Stimulated activated CD4-positive, alpha-beta T cell treated with anti-CD3 and anti-CD28 coated beads, Interleukin-4, amount 100 ng/mL, for 1 hour (primary cell): ENCODE results near the gene LAMA2.

Experiments used
- DNase-seq: peaks from one replicate; pipeline ENCODE4 v3.0.0-alpha.2; 2020

LAMA2 gene

DNA sequence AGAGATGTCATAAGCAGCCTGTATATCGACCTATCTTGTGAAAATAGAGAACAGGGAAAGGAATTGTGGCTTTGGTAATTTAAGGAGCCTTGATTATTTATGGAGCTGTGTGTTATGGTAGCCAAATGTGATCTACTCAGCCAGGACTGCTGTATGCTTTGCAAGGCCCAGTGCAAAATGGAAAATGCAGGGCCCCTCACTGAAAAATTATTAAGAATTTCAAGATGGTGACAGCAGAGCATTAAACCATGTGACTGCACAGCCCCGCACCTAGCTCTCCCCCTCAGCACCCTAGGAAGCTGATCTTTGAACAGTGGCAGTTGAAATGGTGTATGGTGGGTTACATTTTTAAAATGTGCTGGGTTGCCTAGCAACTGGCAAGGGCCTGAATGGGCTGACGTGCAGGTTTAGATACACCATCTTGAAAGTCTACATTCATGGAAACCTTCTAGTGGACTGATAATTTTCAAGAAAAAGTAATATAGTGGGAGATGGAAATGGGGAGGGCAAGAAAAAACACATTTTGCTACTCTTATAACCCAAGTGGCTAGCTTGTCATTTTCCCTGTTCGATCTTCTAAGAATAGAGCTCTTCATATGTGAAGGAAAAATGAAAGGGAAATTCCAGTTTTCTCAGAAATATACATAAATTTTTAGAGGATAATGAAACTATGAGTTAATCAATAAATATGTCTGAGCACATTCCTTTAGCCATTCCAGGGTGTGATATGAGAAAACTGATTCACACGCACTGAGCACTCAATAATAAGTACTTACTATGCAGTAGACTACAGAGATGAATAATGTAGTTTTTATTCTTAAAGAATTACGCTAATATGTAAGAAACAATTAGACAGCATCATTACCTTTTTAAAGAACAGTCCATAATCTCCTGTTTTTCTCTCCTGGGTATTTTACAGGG lies 619.1 kb downstream of the LAMA2 start:
- no peak for DNase-seq

DNA sequence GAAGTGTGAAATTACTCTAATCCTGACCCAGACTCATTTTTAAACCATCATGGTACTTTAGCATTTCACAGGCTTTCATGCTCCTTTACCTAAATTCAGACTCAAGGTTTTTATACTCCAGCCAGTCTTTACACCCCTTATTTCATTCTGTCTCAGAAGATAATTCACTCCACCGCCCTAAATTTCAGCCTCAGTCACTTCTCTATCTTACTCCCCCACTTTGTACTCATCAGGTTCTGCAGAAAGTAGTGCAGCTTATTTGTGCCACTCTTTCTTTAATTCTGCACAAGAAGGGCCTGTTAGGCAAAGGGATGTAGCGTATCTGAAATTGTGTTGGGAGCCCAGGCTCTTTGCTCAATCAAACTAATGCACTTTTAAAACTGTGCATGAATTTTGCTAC lies 621.5 kb downstream of the LAMA2 start:
- DNase-seq = no peak

DNA sequence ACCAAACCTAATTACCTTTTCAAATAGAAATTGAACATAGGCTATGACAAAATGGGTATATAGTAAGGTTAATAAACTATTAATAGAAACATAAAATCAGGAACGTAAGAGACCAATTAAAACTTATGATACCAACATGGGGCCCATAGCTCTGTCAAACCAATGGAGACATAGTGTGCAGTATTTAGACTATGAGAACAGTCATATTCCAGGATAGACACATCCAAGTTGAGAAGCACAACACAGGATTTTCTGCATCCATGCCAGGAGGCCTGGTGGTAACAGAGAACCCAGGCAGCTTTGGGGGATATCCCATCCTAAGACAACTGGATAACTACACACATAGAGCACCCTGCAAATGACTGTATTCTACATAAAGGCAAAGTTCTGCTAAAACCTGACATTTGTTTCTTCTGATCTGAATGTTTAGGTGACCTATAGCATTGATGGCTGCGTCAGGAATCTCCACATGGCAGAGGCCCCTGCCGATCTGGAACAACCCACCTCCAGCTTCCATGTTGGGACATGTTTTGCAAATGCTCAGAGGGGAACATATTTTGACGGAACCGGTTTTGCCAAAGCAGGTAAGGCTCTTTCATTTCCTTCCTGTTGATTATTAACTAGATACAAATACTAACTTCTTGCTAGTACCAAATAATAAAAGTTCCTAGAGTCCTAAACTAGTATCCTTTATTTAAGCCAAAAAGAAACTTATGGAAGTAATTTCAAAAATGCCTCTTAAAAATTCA lies 624.3 kb downstream of the LAMA2 start:
- no peak for DNase-seq

GRCh38 chr6:129507846-129508245 lies 624.9 kb downstream of the LAMA2 start:
- DNase-seq = no peak

GRCh38 chr6:129508477-129509145 lies 625.7 kb downstream of the LAMA2 start:
- DNase-seq = no peak

DNA sequence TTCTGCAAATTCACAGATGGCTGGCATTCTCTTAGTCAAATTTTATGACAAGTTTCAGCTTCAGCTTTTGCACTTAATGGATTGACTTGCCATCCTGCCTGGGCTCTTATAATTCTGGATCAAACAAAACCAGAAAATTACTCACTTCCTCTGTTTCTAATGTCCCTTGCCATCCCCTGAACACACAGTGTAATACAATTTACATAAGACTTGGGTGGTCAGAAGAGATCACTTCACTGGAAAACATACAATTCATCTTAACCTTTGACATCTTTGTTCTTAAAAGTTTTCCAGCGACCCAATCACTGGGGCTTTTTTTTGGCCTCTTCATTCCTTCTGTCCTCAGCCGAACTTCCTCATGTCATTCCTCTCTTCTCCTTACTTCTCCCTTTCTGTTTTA lies 628.0 kb downstream of the LAMA2 start:
- no peak for DNase-seq

- no peak for DNase-seq
These were observed 630.5 kb downstream of the LAMA2 start for GRCh38 chr6:129513471-129513870.

GRCh38 chr6:129515004-129515403 lies 632.1 kb downstream of the LAMA2 start:
- no peak for DNase-seq

- DNase-seq = no peak
These were observed 633.1 kb downstream of the LAMA2 start for GRCh38 chr6:129516005-129516404.

- no peak for DNase-seq
These were observed 633.8 kb downstream of the LAMA2 start for GRCh38 chr6:129516787-129517186.

GRCh38 chr6:129517288-129517687 lies 634.4 kb downstream of the LAMA2 start:
- DNase-seq = no peak

- no peak for DNase-seq
These were observed 636.8 kb downstream of the LAMA2 start for GRCh38 chr6:129519750-129520149.

DNA sequence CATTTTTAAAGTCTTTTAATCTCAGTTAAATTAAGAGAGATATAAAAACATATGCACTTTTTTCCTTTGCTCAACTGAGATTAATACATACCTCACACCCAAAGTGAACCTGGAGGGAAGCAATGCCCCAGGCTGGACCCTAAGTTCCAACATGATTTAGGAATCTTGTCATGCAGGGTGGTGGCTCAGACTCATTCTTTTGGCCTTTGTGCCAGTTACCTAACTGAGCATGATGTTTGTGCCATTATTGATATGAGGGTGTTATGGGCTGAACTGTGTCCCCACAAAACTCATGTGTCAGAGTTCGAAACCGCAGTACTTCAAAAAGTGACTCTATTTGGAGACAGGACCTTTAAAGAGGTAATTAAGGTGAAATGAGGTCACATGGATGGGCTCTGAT lies 639.0 kb downstream of the LAMA2 start:
- DNase-seq = no peak

- no peak for DNase-seq
These were observed 640.9 kb downstream of the LAMA2 start for GRCh38 chr6:129523816-129524215.

GRCh38 chr6:129525055-129525454 lies 642.1 kb downstream of the LAMA2 start:
- no peak for DNase-seq

- DNase-seq = no peak
These were observed 652.0 kb downstream of the LAMA2 start for GRCh38 chr6:129534926-129535325.

DNA sequence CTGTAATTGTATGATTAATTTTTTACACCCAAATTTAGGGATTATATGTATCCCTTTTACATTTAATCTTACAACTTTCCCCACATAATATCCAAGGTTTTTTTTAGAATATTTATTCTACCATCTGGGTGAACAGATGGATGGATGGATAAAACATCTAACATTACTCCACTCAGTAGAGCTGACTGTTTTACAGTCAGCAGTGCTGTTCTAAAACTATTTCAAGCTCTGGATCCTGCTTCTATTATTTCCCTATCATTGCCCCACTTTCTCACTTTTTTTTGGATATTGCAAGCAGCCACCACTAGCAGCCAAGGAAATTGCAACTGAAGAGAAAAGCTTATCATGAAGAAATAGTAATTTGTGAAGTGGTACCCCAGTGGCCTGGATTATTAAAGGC lies 653.3 kb downstream of the LAMA2 start:
- no peak for DNase-seq

GRCh38 chr6:129539032-129539431 lies 656.1 kb downstream of the LAMA2 start:
- DNase-seq = no peak

- DNase-seq = no peak
These were observed 659.8 kb downstream of the LAMA2 start for GRCh38 chr6:129542705-129543104.

DNA sequence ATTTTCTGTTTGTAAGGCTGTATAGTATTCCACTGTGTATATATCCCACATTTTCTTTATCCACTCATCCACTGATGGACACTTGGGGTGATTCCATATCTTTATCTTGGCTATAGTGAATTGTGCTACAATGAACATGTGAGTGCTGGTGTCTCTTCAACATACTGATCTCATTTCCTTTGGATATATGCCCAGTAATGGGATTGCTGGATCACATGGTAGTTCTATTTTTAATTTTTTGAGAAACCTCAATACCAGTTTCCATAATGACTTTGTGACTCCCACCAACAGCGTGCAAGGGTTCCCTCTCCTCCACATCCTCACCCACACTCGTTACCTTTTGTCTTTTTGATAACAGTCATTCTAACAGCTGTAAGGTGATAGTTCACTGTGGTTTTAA lies 661.0 kb downstream of the LAMA2 start:
- no peak for DNase-seq

GRCh38 chr6:129544892-129545612 lies 662.1 kb downstream of the LAMA2 start:
- no peak for DNase-seq

GRCh38 chr6:129546702-129547101 lies 663.8 kb downstream of the LAMA2 start:
- no peak for DNase-seq

DNA sequence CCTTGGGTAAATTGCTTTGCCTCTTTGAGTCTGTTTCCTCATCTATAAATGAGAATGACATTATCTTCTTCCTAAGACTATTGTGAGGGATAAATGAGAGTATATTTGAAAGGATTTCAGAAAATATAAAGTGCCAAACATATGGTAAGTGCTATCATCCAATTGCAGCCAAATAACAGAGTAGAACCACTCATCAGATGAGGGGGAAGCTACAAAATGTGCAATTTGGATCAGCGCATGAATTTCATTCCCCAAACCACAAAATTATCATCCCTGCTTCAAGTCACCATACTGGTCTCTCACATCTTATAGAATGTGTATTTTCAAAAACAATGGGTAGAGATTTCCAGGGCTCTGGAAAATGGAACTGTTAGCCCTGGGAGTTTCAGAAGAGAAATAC lies 668.5 kb downstream of the LAMA2 start:
- DNase-seq = no peak
